Measurements from ENCODE around the gene RPS26. TPM values are rescaled to one million over a fixed set of nuclear protein-coding genes. Genes with fewer than 3 reads are reported as not detected.
A peak's percentile ranks its signal among the peaks of the same experiment; 100 is the strongest.

Gene RPS26
- total and polyA plus RNA-seq, 2 donors from 2014 or later, result 46.7 to 637 TPM

- peaks cover 4 to 7% (median 6%) of the 10 kb centered on the region in 3 donors for H3K4me1 ChIP-seq (ENCODE audit: control insufficient read depth in 2 of 3, insufficient read depth in 2 of 3, low read depth in 1 of 3, low read length in 3 of 3)
- DNase-seq (peak in 1 of 5 donors; percentile 18), FAIRE-seq (no peak)
- no peak for TF ChIP-seq CTCF (IDR thresholded peaks at IDR 0.05; ENCODE audit: borderline replicate concordance, extremely low read depth, insufficient read depth)
- peak overlapping the region in 1 of 3 donors; percentile 84 for H3K9ac ChIP-seq (ENCODE audit: low read length in 3 of 3)
- H3K27me3 ChIP-seq (ENCODE audit: control insufficient read depth, insufficient read depth, low read length), result no peaks in the 10 kb centered on the region
- H3K27ac ChIP-seq (ENCODE audit: low read depth in 2 of 2, low read length in 2 of 2), result peak overlapping the region; percentile 82 to 93
- no peaks in the 10 kb centered on the region for H3K9me3 ChIP-seq (ENCODE audit: control insufficient read depth in 2 of 3, insufficient read depth in 1 of 3, low read length in 3 of 3)
- no peaks in the 10 kb centered on the region for H3K36me3 ChIP-seq (ENCODE audit: control insufficient read depth in 2 of 3, insufficient read depth in 3 of 3, low read length in 3 of 3)
- intact Hi-C loops (cut with DNase I), result no loop called here
- H3K4me3 ChIP-seq (ENCODE audit: low read length in 3 of 3), result peak overlapping the region in 2 of 3 donors; percentile 11 to 79
These were observed 36.7 kb downstream of the RPS26 start for GRCh38 chr12:56078427-56078826.

- intact Hi-C loops (cut with DNase I), result no loop called here
- H3K27me3 ChIP-seq (ENCODE audit: control insufficient read depth, insufficient read depth, low read length), result no peaks in the 10 kb centered on the region
- peak; percentile 70 for TF ChIP-seq CTCF (IDR thresholded peaks at IDR 0.05; ENCODE audit: borderline replicate concordance, extremely low read depth, insufficient read depth)
- peak overlapping the region; percentile 57 to 79 (median 71) for H3K4me3 ChIP-seq (ENCODE audit: low read length in 3 of 3)
- peak overlapping the region in 2 of 3 donors; percentile 35 to 84 for H3K9ac ChIP-seq (ENCODE audit: low read length in 3 of 3)
- no peaks in the 10 kb centered on the region for H3K9me3 ChIP-seq (ENCODE audit: control insufficient read depth in 2 of 3, insufficient read depth in 1 of 3, low read length in 3 of 3)
- DNase-seq (peak; percentile 92 to 95 (median 93)), FAIRE-seq (no peak)
- peak overlapping the region; percentile 82 to 93 for H3K27ac ChIP-seq (ENCODE audit: low read depth in 2 of 2, low read length in 2 of 2)
- H3K36me3 ChIP-seq (ENCODE audit: control insufficient read depth in 2 of 3, insufficient read depth in 3 of 3, low read length in 3 of 3), result peaks cover 0 to 7% (median 3%) of the 10 kb centered on the region in 3 donors
- peaks cover 4 to 13% (median 7%) of the 10 kb centered on the region in 3 donors for H3K4me1 ChIP-seq (ENCODE audit: control insufficient read depth in 2 of 3, insufficient read depth in 2 of 3, low read depth in 1 of 3, low read length in 3 of 3)
These were observed 37.4 kb downstream of the RPS26 start for GRCh38 chr12:56078931-56079722.

GRCh38 chr12:56079723-56080555, 38.2 kb downstream of the RPS26 start, which contains the start of gene ERBB3:
Gene ERBB3, plus strand, starts transcription at chr12:56080165. Its CDS starts 136 bp downstream, at chr12:56080301.
- H3K9me3 ChIP-seq (ENCODE audit: control insufficient read depth in 2 of 3, insufficient read depth in 1 of 3, low read length in 3 of 3), result no peaks in the 10 kb centered on the region
- H3K36me3 ChIP-seq (ENCODE audit: control insufficient read depth in 2 of 3, insufficient read depth in 3 of 3, low read length in 3 of 3), result peaks cover 0 to 10% (median 3%) of the 10 kb centered on the region in 3 donors
- intact Hi-C loops (cut with DNase I), result no loop called here
- peak within 1 kb of the TSS; percentile 57 to 79 (median 71) for H3K4me3 ChIP-seq (ENCODE audit: low read length in 3 of 3)
- peak; percentile 6 for TF ChIP-seq CTCF (IDR thresholded peaks at IDR 0.05; ENCODE audit: borderline replicate concordance, extremely low read depth, insufficient read depth)
- peak within 1 kb of the TSS; percentile 42 to 84 (median 81) for H3K9ac ChIP-seq (ENCODE audit: low read length in 3 of 3)
- FAIRE-seq (no peak), DNase-seq (peak; percentile 85 to 93 (median 93))
- H3K4me1 ChIP-seq (ENCODE audit: control insufficient read depth in 2 of 3, insufficient read depth in 2 of 3, low read depth in 1 of 3, low read length in 3 of 3), result peaks cover 4 to 13% (median 8%) of the 10 kb centered on the region in 3 donors
- H3K27ac ChIP-seq (ENCODE audit: low read depth in 2 of 2, low read length in 2 of 2), result peak within 1 kb of the TSS; percentile 82 to 93
- H3K27me3 ChIP-seq (ENCODE audit: control insufficient read depth, insufficient read depth, low read length), result no peaks in the 10 kb centered on the region
